ENCODE measurements around the gene PLXNC1. TPM values are rescaled to one million over a fixed set of nuclear protein-coding genes. Genes with fewer than 3 reads are reported as not detected.

Gene PLXNC1
- total and polyA plus RNA-seq, 8 donors, result 7.3 to 55.9 (median 11.1) TPM

DNA sequence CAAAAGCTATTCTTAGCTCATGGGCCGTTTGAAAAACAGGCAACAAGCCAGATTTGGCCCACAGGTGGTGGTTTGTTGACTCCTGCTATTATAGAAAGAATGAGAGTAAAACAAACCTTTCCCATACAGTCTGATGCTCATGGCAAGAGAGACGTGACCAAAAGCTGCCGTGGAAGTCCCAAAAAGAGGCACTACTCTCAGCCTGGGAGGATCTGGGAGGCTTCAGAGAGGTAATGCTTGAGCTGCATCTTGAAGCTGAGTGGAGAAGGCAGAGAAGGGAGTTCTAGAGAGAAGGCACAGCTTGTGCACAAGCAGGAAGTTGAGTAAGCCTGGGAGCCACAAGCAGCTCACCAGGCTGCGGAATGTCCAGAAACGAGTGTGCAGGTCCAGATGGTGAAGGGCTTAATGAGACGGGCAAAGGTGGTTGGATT is 9.6 kb downstream of the PLXNC1 start:
- peak overlapping the region in 1 of 2 donors; percentile 59 for H3K27ac ChIP-seq
- intact Hi-C loops (cut with DNase I), result no loop called here
- DNase-seq, result peak in 1 of 4 donors; percentile 59
- no peaks in the 10 kb centered on the region for H3K36me3 ChIP-seq
- H3K4me3 ChIP-seq, result no peak overlapping the region
- H3K27me3 ChIP-seq, result no peaks in the 10 kb centered on the region
- TF ChIP-seq, protein P1, sequence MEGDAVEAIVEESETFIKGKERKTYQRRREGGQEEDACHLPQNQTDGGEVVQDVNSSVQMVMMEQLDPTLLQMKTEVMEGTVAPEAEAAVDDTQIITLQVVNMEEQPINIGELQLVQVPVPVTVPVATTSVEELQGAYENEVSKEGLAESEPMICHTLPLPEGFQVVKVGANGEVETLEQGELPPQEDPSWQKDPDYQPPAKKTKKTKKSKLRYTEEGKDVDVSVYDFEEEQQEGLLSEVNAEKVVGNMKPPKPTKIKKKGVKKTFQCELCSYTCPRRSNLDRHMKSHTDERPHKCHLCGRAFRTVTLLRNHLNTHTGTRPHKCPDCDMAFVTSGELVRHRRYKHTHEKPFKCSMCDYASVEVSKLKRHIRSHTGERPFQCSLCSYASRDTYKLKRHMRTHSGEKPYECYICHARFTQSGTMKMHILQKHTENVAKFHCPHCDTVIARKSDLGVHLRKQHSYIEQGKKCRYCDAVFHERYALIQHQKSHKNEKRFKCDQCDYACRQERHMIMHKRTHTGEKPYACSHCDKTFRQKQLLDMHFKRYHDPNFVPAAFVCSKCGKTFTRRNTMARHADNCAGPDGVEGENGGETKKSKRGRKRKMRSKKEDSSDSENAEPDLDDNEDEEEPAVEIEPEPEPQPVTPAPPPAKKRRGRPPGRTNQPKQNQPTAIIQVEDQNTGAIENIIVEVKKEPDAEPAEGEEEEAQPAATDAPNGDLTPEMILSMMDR (IDR thresholded peaks at IDR 0.05), result no peak
- peak; percentile 41 for ATAC-seq
- peaks cover 0 to 26% of the 10 kb centered on the region in 2 donors for H3K4me1 ChIP-seq
- no peaks in the 10 kb centered on the region for H3K9me3 ChIP-seq

DNA sequence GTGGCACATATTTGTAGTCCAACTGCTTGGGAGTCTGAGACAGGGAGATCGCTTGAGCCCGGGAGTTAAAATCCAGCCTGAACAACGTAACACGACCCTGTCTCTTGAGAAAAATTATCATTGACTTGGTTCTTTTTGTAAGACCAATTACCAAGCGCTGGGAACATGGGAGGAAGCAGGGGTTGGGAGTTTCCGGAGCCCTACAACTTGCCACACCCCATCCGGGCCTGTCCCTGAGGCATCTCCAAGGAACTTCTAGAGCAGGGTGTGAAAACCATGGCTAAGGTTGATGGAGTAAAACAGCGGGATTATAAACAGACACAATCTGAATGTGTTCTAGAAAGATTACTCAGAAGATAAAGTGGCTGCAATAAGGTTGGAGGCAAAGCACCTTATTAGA is 10.3 kb downstream of the PLXNC1 start:
- no peaks in the 10 kb centered on the region for H3K9me3 ChIP-seq
- no peaks in the 10 kb centered on the region for H3K27me3 ChIP-seq
- H3K27ac ChIP-seq, result peak overlapping the region in 1 of 2 donors; percentile 59
- intact Hi-C loops (cut with DNase I), result no loop called here
- H3K4me3 ChIP-seq, result no peak overlapping the region
- H3K4me1 ChIP-seq, result peaks cover 0 to 32% of the 10 kb centered on the region in 2 donors
- TF ChIP-seq, protein P1 (IDR thresholded peaks at IDR 0.05), result no peak
- DNase-seq (no peak), ATAC-seq (no peak)
- H3K36me3 ChIP-seq, result no peaks in the 10 kb centered on the region

DNA sequence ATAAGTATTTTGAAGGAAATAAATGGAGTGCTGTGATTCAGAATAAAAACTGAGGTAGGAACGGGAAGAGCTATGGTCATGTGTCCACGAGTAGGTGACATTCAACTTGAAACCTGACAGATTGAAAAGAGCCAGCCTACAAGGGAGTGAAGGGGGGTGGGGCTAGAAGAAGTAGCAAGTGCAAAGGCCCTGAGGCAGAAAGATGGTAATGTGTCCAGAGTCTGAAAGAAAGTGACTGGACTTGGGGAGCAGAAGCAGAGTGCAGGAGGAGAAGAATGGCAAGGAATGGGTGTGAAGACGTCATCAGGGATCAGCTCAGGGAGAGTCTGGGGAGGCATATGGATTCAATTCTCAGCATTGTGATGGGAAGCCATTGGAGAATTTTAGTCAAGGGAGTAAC is 13.7 kb downstream of the PLXNC1 start:
- intact Hi-C loops (cut with DNase I), result no loop called here
- Histone ChIP-seq H3K27ac (no peak overlapping the region), H3K4me1 (peaks cover 0 to 45% of the 10 kb centered on the region in 2 donors), H3K9me3 (no peaks in the 10 kb centered on the region), H3K36me3 (no peaks in the 10 kb centered on the region), H3K4me3 (no peak overlapping the region), H3K27me3 (no peaks in the 10 kb centered on the region)
- DNase-seq (no peak), ATAC-seq (no peak)
- TF ChIP-seq, protein P1 (IDR thresholded peaks at IDR 0.05), result no peak

DNA sequence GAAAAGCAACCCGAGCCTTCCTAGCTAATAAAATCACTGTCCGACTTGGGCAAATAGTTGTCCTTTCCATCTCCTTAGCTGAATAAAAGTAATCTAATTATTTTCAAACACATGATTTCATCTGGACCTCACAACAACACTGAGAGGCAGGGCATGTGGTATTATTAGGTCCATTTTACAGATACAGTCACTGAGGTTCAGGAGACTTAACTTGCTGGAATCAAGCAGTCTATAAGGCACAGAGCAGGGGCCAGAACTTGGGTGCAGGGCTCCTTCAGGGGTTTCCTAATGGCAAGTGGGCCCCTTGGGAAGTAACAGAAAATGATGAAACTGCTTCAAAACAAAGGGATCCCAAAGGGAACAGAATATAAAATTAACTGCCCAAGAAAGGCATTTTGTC is 15.5 kb downstream of the PLXNC1 start:
- intact Hi-C loops (cut with DNase I), result no loop called here

DNA sequence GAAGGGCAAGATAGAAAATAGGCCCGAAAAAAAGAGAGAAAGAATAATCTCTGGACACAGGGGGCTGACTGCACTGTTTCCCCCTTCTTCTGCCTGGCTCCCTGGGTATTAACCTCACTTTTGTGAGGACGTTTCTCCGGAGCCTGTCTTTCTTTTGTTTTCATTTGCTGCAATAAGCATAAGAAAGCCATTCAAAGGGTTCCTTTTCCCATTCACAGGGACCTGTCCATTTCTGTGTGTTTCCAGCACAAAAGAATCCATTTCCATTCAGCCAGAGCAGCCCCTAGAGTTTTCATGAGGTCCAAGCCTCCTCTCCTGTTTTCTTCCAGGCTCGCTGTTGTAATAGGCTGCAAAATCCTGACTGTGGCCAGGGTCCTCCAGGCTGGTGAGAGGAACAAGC is 16.8 kb downstream of the PLXNC1 start:
- H3K4me3 ChIP-seq, result no peak overlapping the region
- H3K27me3 ChIP-seq, result no peaks in the 10 kb centered on the region
- DNase-seq (no peak), ATAC-seq (no peak)
- H3K9me3 ChIP-seq, result no peaks in the 10 kb centered on the region
- H3K36me3 ChIP-seq, result peaks cover 0 to 6% of the 10 kb centered on the region in 2 donors
- peaks cover 0 to 50% of the 10 kb centered on the region in 2 donors for H3K4me1 ChIP-seq
- TF ChIP-seq, protein P1 (IDR thresholded peaks at IDR 0.05), result no peak
- intact Hi-C loops (cut with DNase I), result no loop called here
- peak overlapping the region in 1 of 2 donors; percentile 18 for H3K27ac ChIP-seq

More for the DNA sequence above, 15.5 kb downstream of the PLXNC1 start:
- peaks cover 0 to 43% of the 10 kb centered on the region in 2 donors for H3K4me1 ChIP-seq
- H3K4me3 ChIP-seq, result no peak overlapping the region
- DNase-seq, result no peak
- TF ChIP-seq, protein P1 (IDR thresholded peaks at IDR 0.05), result no peak
- H3K9me3 ChIP-seq, result no peaks in the 10 kb centered on the region
- H3K27ac ChIP-seq, result no peak overlapping the region
- H3K27me3 ChIP-seq, result no peaks in the 10 kb centered on the region
- no peak for ATAC-seq
- no peaks in the 10 kb centered on the region for H3K36me3 ChIP-seq
